HG03175 (cell line): ENCODE measurements around the gene ITIH4.

Experiments used
- ATAC-seq: cut with Tn5 transposase; IDR thresholded peaks from one replicate; pipeline ENCODE4 v1.9.1; 2021; ENCODE audit warnings: mild to moderate bottlenecking, moderate library complexity; ENCODE audit not compliant: unreplicated experiment

Gene ITIH4

DNA sequence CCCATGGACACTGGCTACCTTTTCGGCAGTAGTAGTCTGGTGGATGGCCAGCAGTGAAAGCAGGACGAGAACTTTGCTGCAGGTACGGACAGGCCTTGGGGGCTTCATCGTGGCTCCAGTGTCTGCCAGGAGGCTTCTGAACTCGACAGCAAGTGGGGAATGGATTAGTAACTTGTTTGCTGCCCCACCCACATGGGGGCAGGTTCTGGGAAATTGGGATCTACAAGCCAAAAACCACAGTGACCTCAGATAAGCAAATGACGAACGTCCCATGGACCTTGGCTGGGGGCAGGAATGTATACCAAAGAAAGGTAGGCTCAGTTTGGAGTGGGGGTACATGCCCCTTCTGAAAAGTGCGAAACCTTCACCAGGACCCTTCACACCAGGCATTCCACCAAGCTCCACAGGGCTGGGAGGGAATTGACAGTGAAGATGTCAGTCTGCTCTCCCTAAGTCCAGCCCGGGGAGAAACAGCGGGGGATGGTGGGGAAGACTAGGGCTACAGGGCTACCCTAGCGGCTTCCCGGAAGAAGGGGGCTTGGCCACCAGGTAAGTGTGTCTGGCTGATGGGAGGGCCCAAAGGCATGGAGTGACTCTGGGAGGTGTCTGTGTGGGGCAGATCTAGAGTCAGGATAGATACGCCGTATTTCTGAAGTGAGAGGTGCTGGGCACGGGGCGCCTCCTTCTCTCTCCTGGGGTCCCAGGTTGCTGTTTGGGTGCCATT, at the start of gene ITIH4:
Gene ITIH4 (minus strand): TSS at position 138 of the 724 bp plus-strand sequence. CDS start 30 bp downstream, at position 108.
- no peak for ATAC-seq

DNA sequence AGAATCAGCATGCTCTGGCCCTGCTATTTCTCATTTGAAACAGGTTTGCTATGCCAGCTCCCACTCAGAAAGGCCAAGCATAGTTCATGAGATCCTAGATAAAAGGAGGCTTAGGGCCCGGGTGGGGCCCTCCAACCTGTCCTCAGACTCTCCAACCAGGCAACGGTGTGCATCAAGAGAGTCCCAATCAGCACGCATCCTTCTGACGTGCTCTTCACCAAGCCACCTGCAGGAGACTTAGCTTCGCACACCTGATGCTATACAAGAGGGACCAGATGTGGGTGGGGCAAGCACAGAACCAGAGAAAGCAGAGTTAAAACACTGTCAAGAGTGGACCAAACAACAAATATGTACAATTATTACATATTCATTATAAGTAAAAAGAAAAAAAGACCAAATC, 49.6 kb upstream of the ITIH4 start:
- no peak for ATAC-seq

DNA sequence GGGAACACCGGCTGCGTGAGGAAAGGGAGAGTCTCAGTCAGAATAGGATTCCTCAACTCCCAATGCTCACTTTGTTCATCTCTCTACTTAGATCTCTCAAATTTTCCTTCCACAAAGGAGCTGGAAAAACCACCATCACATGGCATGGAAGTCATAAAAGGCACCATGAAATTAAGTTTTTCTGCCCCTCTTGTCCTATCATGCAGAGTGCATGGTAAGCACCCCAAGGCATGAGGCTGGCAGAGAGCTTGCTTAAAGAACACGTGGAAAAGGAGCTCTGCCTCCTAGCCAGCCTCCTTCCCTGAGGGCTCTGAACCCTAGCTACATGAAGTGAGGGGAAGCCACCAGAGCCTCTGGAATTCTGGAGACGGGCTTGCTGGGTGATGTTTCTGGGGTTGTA, 49.1 kb upstream of the ITIH4 start:
- no peak for ATAC-seq

DNA sequence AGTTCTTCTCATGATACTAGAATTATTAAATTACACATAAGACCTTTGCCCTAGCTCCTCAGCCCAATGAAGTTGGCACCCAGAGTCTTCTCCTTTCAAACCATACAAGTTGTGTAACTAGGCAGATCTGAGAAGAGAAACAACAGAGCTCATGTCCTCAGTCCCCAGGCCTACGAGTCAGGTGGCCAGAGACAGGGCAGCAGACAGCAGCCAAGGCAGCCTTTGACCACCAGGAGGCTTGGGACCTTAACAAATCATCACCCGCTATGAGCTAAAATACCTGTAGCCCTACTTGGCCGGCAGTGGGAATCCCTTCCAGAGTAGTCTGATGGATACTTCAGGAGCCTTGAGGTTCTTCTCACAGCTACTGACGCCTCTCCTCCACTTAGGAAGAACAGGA, 48.6 kb upstream of the ITIH4 start:
- no peak for ATAC-seq

DNA sequence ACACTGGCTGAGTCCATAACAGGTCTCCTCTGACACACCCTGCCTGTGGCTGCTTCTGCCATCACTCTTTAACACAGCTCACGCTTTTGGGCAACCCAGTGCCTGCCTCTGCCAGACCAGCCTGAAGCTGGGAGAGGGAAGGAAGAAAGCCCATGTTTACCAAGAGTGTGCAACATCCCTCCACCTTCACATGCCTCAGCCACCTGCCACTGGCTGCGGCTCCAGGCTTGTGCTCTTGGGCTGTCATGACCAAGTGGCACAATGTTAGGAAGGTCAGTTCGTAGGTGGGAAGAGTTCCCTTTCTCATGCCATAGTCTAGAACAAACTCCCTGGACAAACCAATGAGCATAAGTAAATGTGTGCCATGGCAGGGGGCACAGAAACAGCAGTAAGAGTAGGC, 46.6 kb upstream of the ITIH4 start:
- no peak for ATAC-seq

- ATAC-seq = no peak
Observed at GRCh38 chr3:52874864-52875587, 44.6 kb upstream of the ITIH4 start.

GRCh38 chr3:52874160-52874701, 43.8 kb upstream of the ITIH4 start:
- peak; percentile 62 for ATAC-seq

DNA sequence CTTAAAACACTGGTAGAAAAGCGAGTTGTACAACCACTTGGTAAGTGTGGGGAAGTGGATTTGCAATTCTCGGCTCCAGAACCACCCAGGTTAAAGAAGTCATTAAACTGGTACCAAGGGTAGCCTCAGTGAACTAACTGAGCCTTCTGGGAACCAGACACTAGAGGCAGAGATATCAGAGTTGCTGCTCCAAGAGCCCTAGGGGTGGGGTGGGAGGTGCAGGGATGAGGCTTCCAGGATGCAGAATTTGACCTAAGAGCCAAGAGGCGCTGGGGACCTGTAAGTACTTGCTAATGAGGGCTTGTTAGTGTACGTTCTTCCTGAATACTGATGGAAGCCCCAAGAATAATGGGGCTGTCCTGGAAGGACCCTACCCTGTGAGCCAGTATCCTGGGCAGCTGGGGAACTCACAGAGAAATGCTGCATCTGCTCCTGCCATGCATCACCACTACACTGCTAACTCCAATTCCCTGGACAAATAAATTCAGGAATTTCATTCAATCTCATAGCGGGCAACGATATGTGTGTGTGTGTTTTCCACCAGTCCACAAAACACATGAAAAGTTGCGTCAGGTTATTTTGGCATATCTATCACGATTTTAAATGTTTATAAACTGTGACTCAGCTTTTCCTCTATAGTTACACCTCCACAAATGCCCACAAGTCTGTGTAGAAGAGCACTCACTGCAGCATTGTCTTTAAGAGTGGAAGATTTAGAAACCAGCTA, 43.1 kb upstream of the ITIH4 start:
- ATAC-seq = no peak

- no peak for ATAC-seq
Observed at GRCh38 chr3:52872245-52872644, 41.8 kb upstream of the ITIH4 start.

DNA sequence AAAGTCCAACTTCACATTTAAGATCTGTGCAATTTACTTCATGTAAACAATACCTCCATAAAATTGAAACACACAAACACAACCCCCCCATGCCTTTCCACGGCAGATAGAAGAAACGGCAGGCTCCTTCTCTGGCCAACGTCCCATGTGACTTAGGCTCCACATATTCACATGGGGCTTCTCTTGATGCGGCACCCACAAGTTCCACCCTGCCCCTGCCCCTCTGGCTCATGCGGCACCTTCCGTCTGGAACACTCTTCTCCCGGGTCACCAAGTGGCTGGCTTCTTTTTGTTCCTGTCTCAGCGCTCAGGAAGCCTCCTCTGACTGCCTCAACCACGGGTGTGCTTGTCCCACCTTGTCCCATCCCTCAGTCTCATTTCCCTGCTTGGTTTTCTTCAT, 41.3 kb upstream of the ITIH4 start:
- no peak for ATAC-seq

GRCh38 chr3:52870471-52870870, 40.0 kb upstream of the ITIH4 start:
- ATAC-seq = no peak

- ATAC-seq = no peak
Observed at GRCh38 chr3:52866427-52866826, 36.0 kb upstream of the ITIH4 start.

DNA sequence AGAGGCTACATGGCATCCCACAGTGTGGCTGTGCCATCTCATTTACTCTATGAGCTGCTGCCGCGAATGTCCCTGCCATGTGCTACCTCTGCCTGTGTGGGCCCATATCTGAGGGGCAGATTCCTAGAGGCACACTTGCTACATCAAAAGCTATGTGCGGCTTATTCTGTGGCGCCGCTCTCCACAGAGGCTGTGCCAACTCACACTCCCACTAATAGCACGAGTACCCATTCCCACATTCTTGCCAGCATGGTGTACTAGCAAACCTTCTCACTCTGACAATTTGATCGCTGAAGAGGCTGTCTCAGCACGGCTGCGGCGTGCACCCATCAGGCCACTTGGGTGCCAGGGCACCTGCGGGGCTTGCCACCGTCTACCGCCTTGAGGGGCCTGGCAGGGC, 35.5 kb upstream of the ITIH4 start:
- no peak for ATAC-seq

- ATAC-seq = no peak
Observed at GRCh38 chr3:52860424-52860768, 29.9 kb upstream of the ITIH4 start.

DNA sequence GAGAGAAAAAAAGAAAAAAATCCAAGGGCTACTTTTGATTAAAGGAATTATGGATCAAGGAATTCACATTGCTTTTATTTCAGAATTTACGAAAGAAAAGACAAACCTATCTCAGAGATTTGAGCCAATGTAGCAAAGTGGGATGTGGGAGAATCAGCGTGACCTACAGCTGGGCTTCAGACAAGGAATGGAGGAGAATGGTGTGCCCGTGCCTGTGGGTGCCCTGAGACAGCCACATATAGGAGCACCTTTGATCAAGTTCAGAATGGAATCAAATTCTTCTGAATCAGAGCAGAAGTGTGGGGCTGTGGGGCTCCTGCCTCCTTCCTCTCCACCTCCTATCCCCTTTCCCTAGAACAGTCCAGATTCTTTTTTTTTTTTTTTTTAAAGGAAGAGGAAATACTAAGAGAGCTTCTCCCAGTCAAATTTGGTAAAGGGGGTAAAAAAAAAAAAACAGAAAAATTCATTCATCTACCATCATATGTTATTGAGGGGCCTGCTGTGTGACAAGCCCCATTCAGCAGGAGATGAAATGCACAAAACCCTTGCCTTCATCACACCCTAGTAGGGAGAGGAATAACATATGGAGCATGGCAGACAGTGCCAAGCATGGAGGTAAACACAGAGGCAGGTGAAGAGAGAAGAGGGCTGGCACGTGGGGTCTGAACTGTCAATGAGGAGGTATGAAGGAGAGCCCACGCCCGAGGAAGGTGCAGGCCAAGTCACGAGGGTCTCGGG, 29.4 kb upstream of the ITIH4 start:
- ATAC-seq = no peak

DNA sequence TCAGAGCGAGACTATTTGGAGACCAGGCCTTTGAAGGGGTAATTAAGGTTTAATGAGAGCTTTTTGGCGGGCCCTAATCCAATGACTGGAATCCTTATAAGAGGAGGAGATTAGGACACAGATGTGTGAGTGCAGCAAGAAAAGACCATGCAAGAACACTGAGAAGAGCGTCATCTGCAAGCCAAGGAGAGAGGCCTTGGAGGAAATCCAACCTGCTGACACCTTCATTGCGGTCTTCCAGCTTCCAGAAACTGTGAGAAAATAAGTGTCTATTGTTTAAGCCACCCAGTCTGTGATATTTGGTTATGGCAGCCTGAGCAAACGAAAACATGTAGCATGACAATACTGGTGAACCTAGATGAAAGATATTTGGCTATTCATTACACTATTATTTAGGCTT, 27.4 kb upstream of the ITIH4 start:
- ATAC-seq = no peak

DNA sequence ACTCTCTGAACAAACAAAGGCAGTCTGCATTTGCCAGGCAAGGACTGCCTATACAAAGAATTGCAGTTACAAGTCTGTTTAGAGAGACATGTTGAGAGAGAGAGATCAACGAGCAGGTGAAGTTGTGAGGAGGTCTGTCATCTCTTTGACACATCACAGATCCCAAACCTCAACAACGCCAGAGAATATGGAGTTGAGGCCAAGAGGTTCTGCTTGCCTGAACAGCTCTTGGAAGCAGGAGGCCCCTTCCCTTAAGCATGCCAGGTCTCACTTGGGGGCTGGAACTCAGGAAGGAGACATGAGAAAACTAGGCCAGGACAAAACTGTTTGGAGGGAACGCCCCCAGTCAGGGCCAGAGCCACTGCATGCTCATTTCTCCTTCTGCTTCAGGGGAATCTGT, 26.7 kb upstream of the ITIH4 start:
- no peak for ATAC-seq

DNA sequence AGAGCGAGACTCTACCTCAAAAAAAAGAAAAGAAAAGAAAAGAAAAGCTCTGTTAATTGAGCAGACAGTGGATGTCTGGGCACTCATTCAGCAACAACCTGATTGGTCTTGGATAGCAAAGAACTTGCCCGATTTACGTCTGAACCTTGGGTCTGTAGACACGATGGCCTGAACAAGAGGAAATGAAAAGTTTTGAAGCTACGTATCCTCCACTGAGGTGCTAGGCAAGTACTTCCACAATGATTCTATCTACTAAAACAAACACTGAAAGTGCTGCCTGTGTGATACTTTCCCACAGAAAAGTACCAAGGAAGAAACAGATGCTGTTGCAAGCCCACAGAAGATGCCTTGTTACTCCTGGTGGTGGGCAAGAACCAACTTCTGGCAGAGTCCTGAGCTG, 26.2 kb upstream of the ITIH4 start:
- peak; percentile 65 for ATAC-seq

DNA sequence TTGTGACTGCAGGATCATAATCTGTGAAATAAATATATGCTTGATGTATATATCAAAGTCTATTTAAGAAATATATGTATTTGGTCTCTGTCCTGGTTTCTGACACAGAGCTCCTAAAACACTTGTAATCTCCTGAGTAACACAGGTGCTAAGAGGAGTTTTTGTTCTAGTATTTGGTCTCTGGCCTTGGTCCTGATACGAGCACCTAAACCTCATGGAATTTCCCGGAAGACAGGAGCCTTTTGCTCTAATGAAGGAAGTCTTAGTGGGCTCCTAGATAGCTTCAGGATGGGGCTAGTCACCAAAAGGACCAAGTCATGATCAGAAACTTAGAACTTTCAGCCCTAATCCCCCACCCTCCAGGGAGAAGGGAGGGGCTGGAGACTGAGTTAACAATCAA, 23.5 kb upstream of the ITIH4 start:
- no peak for ATAC-seq

DNA sequence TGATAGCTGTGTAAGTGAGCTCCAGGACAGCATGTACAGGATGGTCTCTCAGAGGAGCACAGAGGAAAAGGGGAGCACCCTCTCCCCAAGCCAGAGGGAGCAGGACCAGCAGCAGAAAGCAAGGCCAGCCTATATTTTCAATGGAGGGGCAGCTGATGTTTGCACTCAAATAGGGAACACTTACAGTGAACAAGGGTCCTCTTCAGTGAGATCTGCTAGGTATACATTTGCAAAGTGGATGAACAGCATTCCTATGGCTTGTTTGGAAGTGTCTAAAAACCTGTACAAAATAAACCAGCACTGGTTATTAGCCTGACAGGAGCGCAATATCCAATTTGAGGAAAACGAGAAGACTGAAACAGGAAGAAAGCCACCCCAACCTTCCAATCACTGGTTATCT, 21.9 kb upstream of the ITIH4 start:
- ATAC-seq = no peak

GRCh38 chr3:52851348-52851747, 20.9 kb upstream of the ITIH4 start:
- no peak for ATAC-seq
